GM10266 (cell line): ENCODE measurements around the gene TRAPPC4.

Experiments
- DNase-seq: peaks from one replicate; pipeline ENCODE4 v3.0.0; 2012; ENCODE audit errors: extremely low spot score
- CTCF ChIP-seq: IDR thresholded peaks from 2 replicates; pipeline ENCODE4 v1.5.1; 2012; ENCODE audit warnings: mild to moderate bottlenecking, low read depth; ENCODE audit not compliant: control insufficient read depth, insufficient read depth; ENCODE audit errors: missing control alignments

TRAPPC4 gene

GRCh38 chr11:119025541-119025940 lies 7.0 kb downstream of the TRAPPC4 start:
- TF ChIP-seq CTCF: no peak
- no peak for DNase-seq

GRCh38 chr11:119025978-119026766 lies 7.6 kb downstream of the TRAPPC4 start:
- no peak for TF ChIP-seq CTCF
- no peak for DNase-seq

GRCh38 chr11:119026970-119027369 lies 8.4 kb downstream of the TRAPPC4 start:
- no peak for TF ChIP-seq CTCF
- DNase-seq: peak; percentile 3

GRCh38 chr11:119027561-119028345 lies 9.2 kb downstream of the TRAPPC4 start:
- peak; percentile 1 for DNase-seq
- no peak for TF ChIP-seq CTCF

GRCh38 chr11:119028346-119029068 lies 9.9 kb downstream of the TRAPPC4 start:
- TF ChIP-seq CTCF: no peak
- DNase-seq: no peak

- TF ChIP-seq CTCF: no peak
- no peak for DNase-seq
These were observed 10.4 kb downstream of the TRAPPC4 start for GRCh38 chr11:119029069-119029339.
